Omental fat pad (tissue), 4 donors: ENCODE data around the gene SNRPA. TPM values are rescaled to one million over a fixed set of nuclear protein-coding genes. Genes with fewer than 3 reads are reported as not detected.
"Not testable (repeated sequence)": the region's sequence is repeated elsewhere in the genome, so short reads cannot be mapped to it uniquely, and the experiment has no call there.

Experiments
- ATAC-seq: fragments of 150-250 bp; one replicate; pipeline ENCODE4 v1.9.1; 2016; ENCODE audit warnings: mild to moderate bottlenecking, moderate library complexity; ENCODE audit not compliant: low FRiP score
- DNase-seq: peaks from one replicate; pipeline ENCODE4 v3.0.0-alpha.2; 2019; ENCODE audit warnings: low spot score
- total RNA-seq, 4 donors: library from RNA; depleted of rRNA; stranded (reverse); fragments of >200 nt; gene quantifications; one replicate each; pipeline ENCODE4 v1.1.0, GENCODE V29; 2016
- TF ChIP-seq, protein P1 (sequence below), 3 donors: fragments of 450-650 bp; IDR thresholded peaks; one replicate each; pipeline ENCODE4 v1.5.1; 2016 to 2017; ENCODE audit warnings: antibody characterized with exemption in 3 of 3, mild to moderate bottlenecking in 3 of 3, moderate library complexity in 2 of 3

SNRPA gene
- total RNA-seq, 4 donors from 2014 or later: 34.8 to 46.8 (median 41.0) TPM

DNA sequence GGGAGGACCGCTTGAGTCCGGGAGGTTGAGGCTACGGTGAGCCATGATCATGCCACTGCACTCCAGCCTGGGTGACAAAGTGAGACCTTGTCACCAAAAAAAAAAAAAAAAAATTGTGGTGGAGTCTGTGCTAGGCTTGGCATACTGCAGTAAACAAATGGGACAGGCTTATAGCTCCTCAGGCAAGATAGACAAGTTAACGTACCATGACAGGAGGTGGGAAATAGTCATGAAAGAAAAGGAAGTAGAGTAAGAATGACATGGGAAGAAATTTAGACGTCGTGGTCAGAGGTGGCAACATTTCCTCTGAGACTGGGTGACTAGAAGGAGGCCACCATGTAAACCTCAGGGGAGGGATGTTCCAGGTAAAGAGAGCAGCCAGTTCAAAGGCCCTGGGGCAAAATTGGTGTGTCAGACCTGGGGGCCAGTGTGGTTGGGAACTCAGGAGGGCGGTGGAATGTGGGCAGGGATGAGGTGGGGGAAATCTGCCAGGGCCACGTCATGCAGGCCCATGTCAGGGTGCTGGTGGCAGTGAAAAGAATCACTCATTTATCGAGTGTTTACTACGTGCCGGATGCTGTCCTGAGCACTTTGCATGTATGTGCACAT, 5.6 kb downstream of the SNRPA start:
- TF ChIP-seq, protein P1, sequence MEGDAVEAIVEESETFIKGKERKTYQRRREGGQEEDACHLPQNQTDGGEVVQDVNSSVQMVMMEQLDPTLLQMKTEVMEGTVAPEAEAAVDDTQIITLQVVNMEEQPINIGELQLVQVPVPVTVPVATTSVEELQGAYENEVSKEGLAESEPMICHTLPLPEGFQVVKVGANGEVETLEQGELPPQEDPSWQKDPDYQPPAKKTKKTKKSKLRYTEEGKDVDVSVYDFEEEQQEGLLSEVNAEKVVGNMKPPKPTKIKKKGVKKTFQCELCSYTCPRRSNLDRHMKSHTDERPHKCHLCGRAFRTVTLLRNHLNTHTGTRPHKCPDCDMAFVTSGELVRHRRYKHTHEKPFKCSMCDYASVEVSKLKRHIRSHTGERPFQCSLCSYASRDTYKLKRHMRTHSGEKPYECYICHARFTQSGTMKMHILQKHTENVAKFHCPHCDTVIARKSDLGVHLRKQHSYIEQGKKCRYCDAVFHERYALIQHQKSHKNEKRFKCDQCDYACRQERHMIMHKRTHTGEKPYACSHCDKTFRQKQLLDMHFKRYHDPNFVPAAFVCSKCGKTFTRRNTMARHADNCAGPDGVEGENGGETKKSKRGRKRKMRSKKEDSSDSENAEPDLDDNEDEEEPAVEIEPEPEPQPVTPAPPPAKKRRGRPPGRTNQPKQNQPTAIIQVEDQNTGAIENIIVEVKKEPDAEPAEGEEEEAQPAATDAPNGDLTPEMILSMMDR (IDR thresholded peaks at IDR 0.05): no peak
- DNase-seq (no peak), ATAC-seq (no peak)

DNA sequence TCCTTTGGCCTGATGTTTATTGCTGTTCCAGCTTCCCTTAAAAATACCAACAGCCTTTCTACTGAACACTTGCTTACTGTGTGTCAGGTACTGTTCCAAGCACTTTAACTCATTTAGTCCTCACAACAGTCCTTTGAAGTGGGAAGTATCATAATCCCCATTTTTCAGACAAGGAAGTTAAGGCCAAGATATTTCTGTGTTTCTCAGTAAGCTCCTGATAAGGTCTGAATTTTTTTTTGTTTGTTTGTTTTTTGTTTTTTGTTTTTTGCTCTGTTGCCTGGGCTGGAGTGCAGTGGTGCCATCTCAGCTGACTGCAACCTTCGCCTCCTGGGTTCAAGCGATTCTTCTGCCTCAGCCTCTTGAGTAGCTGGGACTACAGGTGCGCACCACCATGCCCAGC, 7.5 kb downstream of the SNRPA start:
- TF ChIP-seq, protein P1 (IDR thresholded peaks at IDR 0.05): no peak
- no peak for DNase-seq
- no peak for ATAC-seq

DNA sequence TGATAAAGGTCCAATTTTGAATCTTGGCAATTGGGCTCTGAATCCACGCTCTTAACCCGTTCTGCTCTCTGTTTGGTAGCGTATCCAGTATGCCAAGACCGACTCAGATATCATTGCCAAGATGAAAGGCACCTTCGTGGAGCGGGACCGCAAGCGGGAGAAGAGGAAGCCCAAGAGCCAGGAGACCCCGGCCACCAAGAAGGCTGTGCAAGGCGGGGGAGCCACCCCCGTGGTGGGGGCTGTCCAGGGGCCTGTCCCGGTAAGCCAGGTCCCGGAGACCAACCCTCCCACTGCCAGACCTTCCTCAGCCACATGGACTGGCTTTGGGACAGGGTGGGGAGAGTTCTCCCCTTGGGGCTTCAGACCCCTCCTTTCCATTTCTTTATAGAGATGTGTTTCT, 8.3 kb downstream of the SNRPA start:
- TF ChIP-seq, protein P1 (IDR thresholded peaks at IDR 0.05): no peak
- no peak for ATAC-seq
- DNase-seq: no peak

DNA sequence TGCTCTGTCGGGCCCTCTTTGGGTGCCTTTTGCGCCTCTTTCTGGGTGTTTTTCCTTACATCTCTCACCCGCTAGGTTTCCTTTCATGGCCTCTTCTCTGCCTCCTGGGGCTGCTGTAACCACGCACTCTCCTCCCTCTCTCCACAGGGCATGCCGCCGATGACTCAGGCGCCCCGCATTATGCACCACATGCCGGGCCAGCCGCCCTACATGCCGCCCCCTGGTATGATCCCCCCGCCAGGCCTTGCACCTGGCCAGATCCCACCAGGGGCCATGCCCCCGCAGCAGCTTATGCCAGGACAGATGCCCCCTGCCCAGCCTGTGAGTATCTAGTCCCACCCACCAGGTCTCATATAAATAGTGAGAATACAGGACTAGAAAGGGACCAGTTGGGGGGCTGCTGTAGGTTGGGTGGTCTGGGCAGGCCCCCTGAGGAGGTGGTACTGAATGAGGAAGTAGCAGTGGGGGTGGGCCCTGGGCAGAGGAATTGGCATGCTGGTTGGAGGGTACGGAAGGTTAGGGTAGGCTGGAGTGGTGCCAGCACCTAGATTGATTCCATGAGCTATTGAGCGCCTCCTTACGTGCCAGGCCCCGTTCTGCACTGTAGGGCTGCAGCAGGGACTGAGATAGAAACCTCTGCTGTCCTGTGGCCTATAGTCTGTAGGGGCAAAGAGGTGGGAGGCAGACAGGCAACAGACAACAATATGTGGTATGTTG, 11.9 kb downstream of the SNRPA start:
- ATAC-seq (no peak), DNase-seq (no peak)
- TF ChIP-seq, protein P1 (IDR thresholded peaks at IDR 0.05): no peak

DNA sequence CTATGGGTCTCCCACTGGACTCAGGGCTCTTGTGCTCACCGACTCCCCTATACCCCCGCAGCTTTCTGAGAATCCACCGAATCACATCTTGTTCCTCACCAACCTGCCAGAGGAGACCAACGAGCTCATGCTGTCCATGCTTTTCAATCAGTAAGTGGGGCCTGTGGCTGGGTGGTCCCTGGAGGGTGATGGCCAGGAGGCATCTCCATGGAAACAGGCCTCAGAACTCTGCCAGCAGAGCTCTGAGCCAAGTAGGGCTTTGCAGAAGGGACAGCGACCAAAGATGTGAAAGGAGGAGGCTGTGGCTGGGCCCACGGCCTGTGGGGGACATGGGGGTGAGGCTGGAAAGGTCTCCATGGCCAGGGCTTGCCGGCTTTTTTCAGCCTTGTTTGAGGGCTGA, 12.5 kb downstream of the SNRPA start:
- TF ChIP-seq, protein P1 (IDR thresholded peaks at IDR 0.05): no peak
- DNase-seq: no peak
- ATAC-seq: no peak

DNA sequence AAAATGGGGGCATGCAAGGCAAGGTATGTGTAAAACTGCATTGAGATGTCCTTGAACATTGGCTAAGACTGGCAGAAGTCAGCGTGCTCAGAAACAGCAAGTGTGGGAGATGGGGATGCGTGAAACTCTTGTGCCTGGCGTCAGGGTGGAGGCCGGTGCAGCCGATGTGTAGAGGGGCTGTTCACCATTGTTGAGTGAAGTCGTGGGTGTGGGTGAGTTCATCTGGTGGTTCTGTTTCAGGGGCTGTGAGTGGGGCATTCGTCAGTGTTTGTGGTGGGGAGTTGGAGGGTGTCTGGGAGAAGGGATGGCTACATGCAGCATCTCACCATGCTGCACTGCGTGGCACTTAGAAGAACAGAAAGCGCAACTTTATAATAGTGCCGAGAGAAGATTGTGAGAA, 13.0 kb downstream of the SNRPA start:
- DNase-seq (no peak), ATAC-seq (no peak)
- TF ChIP-seq, protein P1 (IDR thresholded peaks at IDR 0.05): no peak

DNA sequence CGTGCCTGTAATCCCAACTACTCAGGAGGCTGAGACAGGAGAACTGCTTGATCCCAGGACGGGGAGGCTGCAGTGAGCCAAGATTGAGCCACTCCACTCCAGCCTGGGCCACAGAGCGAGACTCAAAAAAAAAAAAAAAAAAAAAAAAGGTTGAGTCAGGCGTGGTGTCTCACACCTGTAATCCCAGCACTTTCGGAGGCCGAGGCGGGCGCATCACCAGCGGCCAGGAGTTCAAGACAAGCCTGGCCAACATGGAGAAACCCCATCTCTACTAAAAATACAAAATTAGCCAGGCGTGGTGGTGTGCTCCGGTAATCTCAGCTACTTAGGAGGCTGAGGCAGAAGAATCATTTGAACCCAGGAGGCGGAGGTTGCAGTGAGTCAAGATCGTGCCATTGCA, 15.4 kb downstream of the SNRPA start:
- not testable (repeated sequence) for DNase-seq, ATAC-seq
